Mononuclear cell (primary cell): ENCODE data around the gene SOWAHC. TPM values are rescaled to one million over a fixed set of nuclear protein-coding genes. Genes with fewer than 3 reads are reported as not detected.
"Not testable (repeated sequence)": the region's sequence is repeated elsewhere in the genome, so short reads cannot be mapped to it uniquely, and the experiment has no call there.

Source experiments
- H3K27me3 ChIP-seq: 2 replicates; pipeline ENCODE4 v1.6.0; 2011; ENCODE audit warnings: low read length, control low read depth; ENCODE audit not compliant: insufficient read depth
- H3K4me1 ChIP-seq: 2 replicates; pipeline ENCODE4 v1.5.1; 2011; ENCODE audit warnings: mild to moderate bottlenecking, low read length, control low read depth; ENCODE audit not compliant: insufficient read depth
- H3K4me3 ChIP-seq: 2 replicates; pipeline ENCODE4 v1.5.1; 2011; ENCODE audit warnings: mild to moderate bottlenecking, low read length, moderate library complexity
- H3K9me3 ChIP-seq: 2 replicates; pipeline ENCODE4 v1.5.1; 2011; ENCODE audit warnings: low read depth, mild to moderate bottlenecking, control low read depth, low read length
- total RNA-seq: library from RNA; depleted of rRNA; stranded (reverse); fragments of >200 nt; gene quantifications from one replicate; pipeline ENCODE4 v1.2.3, GENCODE V29; 2012

Gene SOWAHC
- total RNA-seq, 1 donor = 2.3 TPM

- Histone ChIP-seq H3K27me3 (no peaks in the 10 kb centered on the region), H3K9me3 (no peaks in the 10 kb centered on the region), H3K4me1 (peaks cover 25% of the 10 kb centered on the region), H3K4me3 (no peak overlapping the region)
Measured at GRCh38 chr2:109631741-109632140, 17.6 kb downstream of the SOWAHC start.

GRCh38 chr2:109632158-109632789 is 18.1 kb downstream of the SOWAHC start:
- H3K27me3 ChIP-seq = no peaks in the 10 kb centered on the region
- no peaks in the 10 kb centered on the region for H3K9me3 ChIP-seq
- no peak overlapping the region for H3K4me3 ChIP-seq

DNA sequence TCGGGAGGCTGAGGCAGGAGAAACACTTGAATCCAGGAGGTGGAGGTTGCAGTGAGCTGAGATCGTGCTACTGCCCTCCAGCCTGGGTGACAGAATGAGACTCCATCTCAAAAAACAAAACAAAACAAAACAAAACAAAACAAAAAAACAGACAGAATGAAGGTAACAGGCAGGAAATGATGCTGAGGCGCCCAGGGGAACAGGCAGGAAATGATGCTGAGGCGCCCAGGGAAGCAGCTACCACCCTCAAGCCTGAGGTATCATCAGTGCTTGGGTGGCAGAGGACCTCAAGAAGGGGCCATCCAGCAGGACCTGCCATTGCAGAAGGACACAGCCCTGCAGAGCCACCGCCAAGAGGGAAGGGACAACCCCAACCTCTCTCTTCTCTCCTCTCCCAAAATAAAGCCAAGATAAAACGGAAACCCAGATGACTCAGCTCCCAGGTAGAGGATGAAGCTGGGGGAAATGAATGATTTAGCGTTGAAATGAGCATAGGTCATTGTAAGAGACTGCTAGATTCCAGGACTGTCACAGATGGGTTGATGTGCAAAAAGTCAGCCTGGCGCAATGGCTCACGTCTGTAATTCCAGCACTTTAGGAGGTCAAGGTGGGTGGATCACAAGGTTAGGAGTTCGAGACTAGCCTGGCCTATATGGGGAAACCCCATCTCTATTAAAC is 19.3 kb downstream of the SOWAHC start:
- H3K9me3 ChIP-seq = no peaks in the 10 kb centered on the region
- no peak overlapping the region for H3K4me3 ChIP-seq
- no peaks in the 10 kb centered on the region for H3K27me3 ChIP-seq
- peaks cover 37% of the 10 kb centered on the region for H3K4me1 ChIP-seq

More at GRCh38 chr2:109632158-109632789, 18.1 kb downstream of the SOWAHC start:
- H3K4me1 ChIP-seq = peaks cover 27% of the 10 kb centered on the region

- Histone ChIP-seq H3K4me1 (peaks cover 40% of the 10 kb centered on the region), H3K9me3 (no peaks in the 10 kb centered on the region), H3K4me3 (no peak overlapping the region), H3K27me3 (no peaks in the 10 kb centered on the region)
Measured at GRCh38 chr2:109635426-109636304, 21.5 kb downstream of the SOWAHC start.

- Histone ChIP-seq H3K4me3 (no peak overlapping the region), H3K27me3 (no peaks in the 10 kb centered on the region), H3K4me1 (peaks cover 40% of the 10 kb centered on the region), H3K9me3 (no peaks in the 10 kb centered on the region)
Measured at GRCh38 chr2:109636317-109636716, 22.2 kb downstream of the SOWAHC start.

GRCh38 chr2:109637749-109638570 is 23.8 kb downstream of the SOWAHC start:
- peaks cover 30% of the 10 kb centered on the region for H3K4me1 ChIP-seq
- no peak overlapping the region for H3K4me3 ChIP-seq
- no peaks in the 10 kb centered on the region for H3K27me3 ChIP-seq
- no peaks in the 10 kb centered on the region for H3K9me3 ChIP-seq

GRCh38 chr2:109638795-109639194 is 24.6 kb downstream of the SOWAHC start:
- no peak overlapping the region for H3K4me3 ChIP-seq

DNA sequence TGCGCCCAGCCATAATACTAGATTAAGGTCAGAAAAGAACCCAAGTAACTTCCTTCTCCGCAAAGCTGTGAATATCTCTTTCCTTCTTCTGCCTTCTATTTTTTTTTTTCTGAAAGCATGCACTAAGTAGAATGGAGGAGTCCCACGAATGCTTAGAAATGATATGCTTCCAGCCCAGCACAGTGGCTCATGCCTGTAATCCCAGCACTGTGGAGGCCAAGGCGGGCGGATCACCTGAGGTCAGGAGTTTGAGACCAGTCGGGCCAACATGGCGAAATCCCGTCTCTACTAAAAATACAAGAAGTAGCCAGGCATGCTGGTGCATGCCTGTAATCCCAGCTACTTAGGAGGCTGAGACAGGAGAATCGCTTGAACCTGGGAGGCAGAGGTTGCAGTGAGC is 25.8 kb downstream of the SOWAHC start:
- not testable (repeated sequence) for H3K4me3 ChIP-seq, H3K9me3 ChIP-seq, H3K27me3 ChIP-seq
- H3K4me1 ChIP-seq = peaks cover 36% of the 10 kb centered on the region

More at GRCh38 chr2:109638795-109639194, 24.6 kb downstream of the SOWAHC start:
- Histone ChIP-seq H3K27me3 (no peaks in the 10 kb centered on the region), H3K9me3 (no peaks in the 10 kb centered on the region), H3K4me1 (peaks cover 30% of the 10 kb centered on the region)

- H3K9me3 ChIP-seq = no peaks in the 10 kb centered on the region
- no peak overlapping the region for H3K4me3 ChIP-seq
- peaks cover 7% of the 10 kb centered on the region for H3K4me1 ChIP-seq
- H3K27me3 ChIP-seq = no peaks in the 10 kb centered on the region
Measured at GRCh38 chr2:109644571-109645275, 30.6 kb downstream of the SOWAHC start.

GRCh38 chr2:109645412-109646184 is 31.4 kb downstream of the SOWAHC start:
- no peak overlapping the region for H3K4me3 ChIP-seq
- H3K4me1 ChIP-seq = peaks cover 7% of the 10 kb centered on the region
- H3K9me3 ChIP-seq = no peaks in the 10 kb centered on the region
- no peaks in the 10 kb centered on the region for H3K27me3 ChIP-seq

- no peaks in the 10 kb centered on the region for H3K9me3 ChIP-seq
- no peaks in the 10 kb centered on the region for H3K27me3 ChIP-seq
- H3K4me1 ChIP-seq = peaks cover 7% of the 10 kb centered on the region
- no peak overlapping the region for H3K4me3 ChIP-seq
Measured at GRCh38 chr2:109646961-109647360, 32.8 kb downstream of the SOWAHC start.

GRCh38 chr2:109647636-109648035 is 33.5 kb downstream of the SOWAHC start:
- Histone ChIP-seq H3K4me3 (no peak overlapping the region), H3K4me1 (peaks cover 7% of the 10 kb centered on the region), H3K9me3 (no peaks in the 10 kb centered on the region), H3K27me3 (no peaks in the 10 kb centered on the region)

DNA sequence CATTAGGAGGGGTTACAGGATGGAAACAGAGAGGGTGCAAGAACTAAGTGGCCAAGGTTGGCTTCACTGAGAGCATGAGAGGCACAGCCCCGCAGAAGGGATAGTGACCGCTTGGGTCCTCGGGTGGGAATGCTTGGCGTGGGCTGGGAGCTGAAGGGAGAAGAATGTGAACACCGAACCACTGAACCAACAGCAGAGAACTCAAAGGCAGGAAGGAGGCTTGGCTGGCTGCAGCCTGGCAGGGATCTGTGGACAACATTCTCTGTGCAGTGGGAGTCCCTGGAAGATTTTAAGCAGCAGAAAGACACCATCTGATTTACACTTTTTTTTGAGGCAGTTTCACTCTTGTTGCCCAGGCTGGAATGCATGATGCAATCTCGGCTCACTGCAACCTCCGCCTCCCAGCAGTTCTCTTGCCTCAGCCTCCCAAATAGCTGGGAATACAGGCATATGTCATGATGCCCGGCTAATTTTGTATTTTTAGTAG is 33.9 kb downstream of the SOWAHC start:
- Histone ChIP-seq H3K9me3 (no peaks in the 10 kb centered on the region), H3K27me3 (no peaks in the 10 kb centered on the region), H3K4me3 (no peak overlapping the region), H3K4me1 (peaks cover 7% of the 10 kb centered on the region)
